Upper lobe of right lung (tissue), 1 donor: ENCODE data around the gene METTL9. TPM values are rescaled to one million over a fixed set of nuclear protein-coding genes. Genes with fewer than 3 reads are reported as not detected.

Experiments used
- ATAC-seq: fragments of 200-7000 bp; cut with Tn5 transposase; one replicate; pipeline ENCODE4 v1.9.1; 2020; ENCODE audit warnings: mild to moderate bottlenecking, moderate library complexity
- DNase-seq: peaks from one replicate; pipeline ENCODE4 v3.0.0-alpha.2; 2020
- H3K27ac ChIP-seq: fragments of 200-600 bp; one replicate; pipeline ENCODE4 v1.8.0; 2022
- H3K27me3 ChIP-seq: fragments of 200-600 bp; one replicate; pipeline ENCODE4 v1.8.0; 2022; ENCODE audit warnings: mild to moderate bottlenecking
- H3K36me3 ChIP-seq: fragments of 200-600 bp; one replicate; pipeline ENCODE4 v1.8.0; 2022
- H3K4me1 ChIP-seq: fragments of 200-600 bp; one replicate; pipeline ENCODE4 v1.8.0; 2022
- H3K4me3 ChIP-seq: fragments of 200-600 bp; one replicate; pipeline ENCODE4 v1.8.0; 2022; ENCODE audit warnings: mild to moderate bottlenecking
- H3K9me3 ChIP-seq: fragments of 200-600 bp; one replicate; pipeline ENCODE4 v1.8.0; 2022
- intact Hi-C: fragments of 100-400 bp; cut with DNase I; formaldehyde crosslinking; loops from one replicate; pipeline ENCODE4 v1.11.0; 2022
- total RNA-seq: library from RNA; stranded (reverse); fragmentation: NEBNext Ultra II Directional; extraction: Animal tissue kit (Norgen Biotek cat#: 25700); gene quantifications from one replicate; pipeline ENCODE4 v1.2.1, GENCODE V29; 2021
- TF ChIP-seq, protein P1 (sequence below): fragments of 200-600 bp; IDR thresholded peaks from one replicate; pipeline ENCODE4 v1.8.0; 2022; ENCODE audit warnings: antibody characterized with exemption
- donor health status: DM: no; HTN: yes; CAD: no; lungs with severe emphysema.

Gene METTL9
- total RNA-seq, 1 donor from 2014 or later, result 84.0 TPM

DNA sequence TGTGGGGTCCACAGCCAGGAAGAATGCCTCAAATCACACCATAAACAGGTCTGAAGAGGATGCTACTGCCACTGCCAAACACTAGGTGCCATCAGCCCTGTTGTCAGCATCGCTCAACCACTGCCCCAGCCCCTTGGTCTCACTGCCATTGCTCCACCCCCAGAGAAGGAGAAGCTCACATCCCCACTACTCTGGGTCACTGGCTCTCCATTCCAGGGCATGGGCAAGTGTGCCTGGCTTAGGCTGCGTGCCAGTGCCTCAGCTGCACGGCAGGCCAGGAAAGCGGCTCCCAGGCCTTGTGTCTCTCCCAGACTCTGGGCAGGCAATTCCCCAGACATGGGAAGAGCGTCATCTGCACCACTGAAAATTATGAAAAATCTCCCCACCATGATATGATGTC is 54.2 kb downstream of the METTL9 start:
- no peak overlapping the region for H3K4me3 ChIP-seq
- TF ChIP-seq, protein P1, sequence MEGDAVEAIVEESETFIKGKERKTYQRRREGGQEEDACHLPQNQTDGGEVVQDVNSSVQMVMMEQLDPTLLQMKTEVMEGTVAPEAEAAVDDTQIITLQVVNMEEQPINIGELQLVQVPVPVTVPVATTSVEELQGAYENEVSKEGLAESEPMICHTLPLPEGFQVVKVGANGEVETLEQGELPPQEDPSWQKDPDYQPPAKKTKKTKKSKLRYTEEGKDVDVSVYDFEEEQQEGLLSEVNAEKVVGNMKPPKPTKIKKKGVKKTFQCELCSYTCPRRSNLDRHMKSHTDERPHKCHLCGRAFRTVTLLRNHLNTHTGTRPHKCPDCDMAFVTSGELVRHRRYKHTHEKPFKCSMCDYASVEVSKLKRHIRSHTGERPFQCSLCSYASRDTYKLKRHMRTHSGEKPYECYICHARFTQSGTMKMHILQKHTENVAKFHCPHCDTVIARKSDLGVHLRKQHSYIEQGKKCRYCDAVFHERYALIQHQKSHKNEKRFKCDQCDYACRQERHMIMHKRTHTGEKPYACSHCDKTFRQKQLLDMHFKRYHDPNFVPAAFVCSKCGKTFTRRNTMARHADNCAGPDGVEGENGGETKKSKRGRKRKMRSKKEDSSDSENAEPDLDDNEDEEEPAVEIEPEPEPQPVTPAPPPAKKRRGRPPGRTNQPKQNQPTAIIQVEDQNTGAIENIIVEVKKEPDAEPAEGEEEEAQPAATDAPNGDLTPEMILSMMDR, result no peak
- peaks cover 12% of the 10 kb centered on the region for H3K36me3 ChIP-seq
- peaks cover 24% of the 10 kb centered on the region for H3K4me1 ChIP-seq
- DNase-seq (no peak), ATAC-seq (peak; percentile 60)
- no peaks in the 10 kb centered on the region for H3K27me3 ChIP-seq
- H3K27ac ChIP-seq, result no peak overlapping the region
- intact Hi-C loops, result no loop called here
- no peaks in the 10 kb centered on the region for H3K9me3 ChIP-seq

DNA sequence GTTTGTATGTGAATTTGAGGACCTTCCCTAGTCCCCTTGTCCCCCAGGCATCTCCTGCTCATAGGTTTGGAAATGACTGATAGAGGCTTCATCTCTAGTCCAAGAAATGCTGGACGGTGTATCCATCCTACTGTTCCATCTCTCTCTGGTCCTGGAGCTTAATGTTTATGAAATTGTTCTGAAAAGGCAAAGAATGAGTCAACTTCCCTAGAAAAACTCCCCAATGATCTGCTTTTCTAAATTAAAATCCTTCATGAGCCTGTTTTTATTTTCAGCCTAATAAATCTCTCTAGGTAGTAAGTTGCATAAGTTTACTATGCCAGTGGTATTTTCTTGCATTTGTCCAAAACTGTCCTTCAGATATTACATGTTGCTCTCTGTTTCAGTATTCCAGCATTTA is 55.1 kb downstream of the METTL9 start:
- H3K36me3 ChIP-seq, result peaks cover 12% of the 10 kb centered on the region
- no peak overlapping the region for H3K27ac ChIP-seq
- intact Hi-C loops, result no loop called here
- TF ChIP-seq, protein P1, result no peak
- no peak for DNase-seq
- H3K4me1 ChIP-seq, result peaks cover 19% of the 10 kb centered on the region
- H3K4me3 ChIP-seq, result no peak overlapping the region
- H3K27me3 ChIP-seq, result no peaks in the 10 kb centered on the region
- no peak for ATAC-seq
- H3K9me3 ChIP-seq, result no peaks in the 10 kb centered on the region

DNA sequence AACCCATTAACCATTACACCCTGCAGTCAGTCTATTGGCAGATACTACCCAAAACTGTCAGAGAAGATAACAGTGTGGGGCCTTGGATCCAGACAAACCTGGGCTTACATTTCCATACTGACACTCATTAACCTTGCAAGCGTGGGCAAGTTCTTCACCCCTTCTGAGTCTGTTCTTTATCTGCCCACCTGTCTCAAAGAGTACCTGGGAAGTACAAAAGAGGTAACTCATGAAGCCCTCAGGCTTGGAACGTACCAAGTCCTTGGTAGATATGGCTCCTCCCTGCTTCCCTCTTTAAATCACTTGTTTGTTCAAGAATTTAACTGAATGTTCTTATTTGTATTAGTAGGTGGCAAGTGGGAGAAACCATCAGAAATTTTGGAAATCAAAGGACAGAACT is 55.5 kb downstream of the METTL9 start:
- no peak overlapping the region for H3K27ac ChIP-seq
- no peaks in the 10 kb centered on the region for H3K27me3 ChIP-seq
- DNase-seq (no peak), ATAC-seq (no peak)
- peaks cover 19% of the 10 kb centered on the region for H3K4me1 ChIP-seq
- H3K4me3 ChIP-seq, result no peak overlapping the region
- H3K9me3 ChIP-seq, result no peaks in the 10 kb centered on the region
- intact Hi-C loops, result no loop called here
- TF ChIP-seq, protein P1, result no peak
- H3K36me3 ChIP-seq, result peaks cover 12% of the 10 kb centered on the region

DNA sequence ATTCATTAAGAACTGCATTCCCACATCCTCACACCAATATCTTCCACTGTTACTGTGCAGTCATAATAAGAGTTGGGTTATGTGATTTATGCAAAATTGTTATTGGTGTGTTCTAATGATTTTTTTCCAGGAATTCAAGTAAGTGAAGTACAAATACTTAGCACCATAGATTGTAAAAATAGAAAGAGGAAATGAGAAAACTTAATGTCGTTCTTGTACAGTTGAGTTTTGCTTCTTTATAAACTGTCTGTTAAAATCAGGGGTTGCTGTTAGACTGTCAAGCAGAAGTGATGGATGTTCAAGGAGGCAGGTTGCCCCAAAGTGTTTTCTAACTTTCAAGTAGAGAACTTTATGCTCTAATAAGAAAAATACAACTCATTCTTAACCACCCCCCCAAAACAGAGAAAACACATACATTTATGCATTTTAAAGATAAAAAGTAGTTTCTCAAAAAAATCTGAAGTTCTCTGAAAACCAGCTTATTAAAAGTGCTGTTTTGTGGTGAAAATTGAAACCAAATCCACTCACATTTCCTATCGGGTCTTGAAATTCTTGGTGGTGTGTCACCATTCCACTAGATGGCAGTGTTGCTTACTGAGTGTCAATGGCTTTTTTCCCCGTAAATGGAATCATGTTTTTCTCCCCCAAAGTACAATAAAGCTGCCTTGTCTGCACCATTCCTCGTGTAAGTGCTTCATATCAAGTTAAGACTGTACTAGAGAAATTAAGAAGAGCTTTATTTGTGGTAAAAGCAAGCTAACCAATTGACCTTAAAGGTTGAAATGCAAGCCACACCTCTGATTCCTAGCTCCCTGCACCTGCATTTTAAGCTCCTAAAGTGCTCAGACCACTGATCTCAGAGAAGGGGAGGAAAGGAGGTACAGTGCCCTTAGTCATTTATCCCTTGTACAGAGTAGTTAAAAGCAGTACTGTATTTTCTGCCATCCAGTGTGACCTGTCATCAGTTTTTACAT is 57.7 kb downstream of the METTL9 start:
- no peak for DNase-seq
- H3K4me1 ChIP-seq, result peaks cover 16% of the 10 kb centered on the region
- peaks cover 12% of the 10 kb centered on the region for H3K36me3 ChIP-seq
- H3K27me3 ChIP-seq, result no peaks in the 10 kb centered on the region
- TF ChIP-seq, protein P1, result peak; percentile 89
- no peak overlapping the region for H3K27ac ChIP-seq
- H3K4me3 ChIP-seq, result no peak overlapping the region
- intact Hi-C loops, result no loop called here
- no peaks in the 10 kb centered on the region for H3K9me3 ChIP-seq
- ATAC-seq, result peak; percentile 70

DNA sequence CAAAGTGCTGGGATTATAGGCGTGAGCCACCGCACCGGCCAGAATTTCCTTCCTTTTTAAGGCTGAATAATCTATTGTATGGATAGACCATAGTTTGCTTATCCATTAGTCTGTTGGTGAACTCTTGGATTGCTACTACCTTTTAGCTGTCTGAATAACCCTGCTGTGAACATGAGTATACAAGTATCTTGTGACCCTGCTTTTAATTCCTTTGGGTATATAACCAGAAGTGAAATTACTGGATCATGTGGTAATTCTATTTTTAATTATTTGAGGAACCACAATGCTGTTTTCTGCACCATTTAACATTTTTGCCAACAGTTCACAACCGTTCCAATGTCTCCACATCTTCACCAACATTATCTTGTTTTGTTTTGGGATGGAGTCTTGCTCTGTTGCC is 59.7 kb downstream of the METTL9 start:
- Histone ChIP-seq H3K4me3 (no peak overlapping the region), H3K9me3 (no peaks in the 10 kb centered on the region), H3K27ac (no peak overlapping the region), H3K27me3 (peaks cover 5% of the 10 kb centered on the region), H3K36me3 (peaks cover 12% of the 10 kb centered on the region), H3K4me1 (peaks cover 16% of the 10 kb centered on the region)
- ATAC-seq (peak; percentile 60), DNase-seq (no peak)
- intact Hi-C loops, result no loop called here
- TF ChIP-seq, protein P1, result no peak
